HTR-8/SVneo (cell line): ENCODE measurements around the gene RTL1.

Source experiments
- DNase-seq: peaks from one replicate; pipeline ENCODE4 v3.0.0; 2011; ENCODE audit warnings: low spot score, mixed read lengths; ENCODE audit not compliant: insufficient read length
- FAIRE-seq: peaks from 2 replicates; lab custom pipeline; 2011; peaks lifted over from hg19 to GRCh38; lab: Jason Lieb, UNC

The RTL1 gene

GRCh38 chr14:100898935-100899883, 4.3 kb downstream of the RTL1 start:
- FAIRE-seq (no peak), DNase-seq (no peak)

GRCh38 chr14:100898465-100898864, 5.1 kb downstream of the RTL1 start:
- DNase-seq, result no peak
- FAIRE-seq, result no peak

- no peak for DNase-seq
- no peak for FAIRE-seq
Measured at GRCh38 chr14:100896369-100897060, 7.0 kb downstream of the RTL1 start.

- FAIRE-seq (no peak), DNase-seq (no peak)
Measured at GRCh38 chr14:100895411-100895810, 8.1 kb downstream of the RTL1 start.

- DNase-seq, result no peak
- no peak for FAIRE-seq
Measured at GRCh38 chr14:100894416-100894815, 9.1 kb downstream of the RTL1 start.

GRCh38 chr14:100893760-100894159, 9.8 kb downstream of the RTL1 start:
- DNase-seq (no peak), FAIRE-seq (no peak)

GRCh38 chr14:100893228-100893601, 10.3 kb downstream of the RTL1 start:
- FAIRE-seq (no peak), DNase-seq (no peak)

GRCh38 chr14:100892496-100893227, 10.9 kb downstream of the RTL1 start:
- DNase-seq (no peak), FAIRE-seq (no peak)

GRCh38 chr14:100891501-100892445, 11.7 kb downstream of the RTL1 start:
- FAIRE-seq, result no peak

GRCh38 chr14:100891051-100891450, 12.5 kb downstream of the RTL1 start:
- no peak for FAIRE-seq

More at GRCh38 chr14:100891501-100892445, 11.7 kb downstream of the RTL1 start:
- DNase-seq, result no peak

GRCh38 chr14:100890061-100890850, 13.3 kb downstream of the RTL1 start:
- FAIRE-seq (no peak), DNase-seq (no peak)

More at GRCh38 chr14:100891051-100891450, 12.5 kb downstream of the RTL1 start:
- no peak for DNase-seq

GRCh38 chr14:100889641-100890040, 13.9 kb downstream of the RTL1 start:
- no peak for FAIRE-seq
- no peak for DNase-seq

GRCh38 chr14:100888789-100889315, 14.7 kb downstream of the RTL1 start:
- FAIRE-seq (no peak), DNase-seq (no peak)

GRCh38 chr14:100887728-100888335, 15.7 kb downstream of the RTL1 start:
- FAIRE-seq, result no peak
- DNase-seq, result no peak

- DNase-seq (no peak), FAIRE-seq (no peak)
Measured at GRCh38 chr14:100885617-100886016, 17.9 kb downstream of the RTL1 start.

GRCh38 chr14:100885196-100885595, 18.3 kb downstream of the RTL1 start:
- FAIRE-seq (no peak), DNase-seq (no peak)

GRCh38 chr14:100884456-100884855, 19.1 kb downstream of the RTL1 start:
- FAIRE-seq, result no peak

GRCh38 chr14:100883789-100884101, 19.8 kb downstream of the RTL1 start:
- FAIRE-seq, result no peak
- no peak for DNase-seq

More at GRCh38 chr14:100884456-100884855, 19.1 kb downstream of the RTL1 start:
- DNase-seq, result no peak
